MM.1S (cell line): ENCODE results near the gene INPP5J.

Source experiments
- EZH2 ChIP-seq: fragments of 300-600 bp; sonication (generic); optimal IDR thresholded peaks from 2 replicates; pipeline ENCODE3; 2017; ENCODE audit warnings: low read depth, mild to moderate bottlenecking, antibody characterized with exemption, low read length, mixed read lengths
- EZH2phosphoT487 ChIP-seq: fragments of 300-600 bp; sonication (generic); IDR thresholded peaks from 2 replicates; pipeline ENCODE4 v1.6.1; 2018; ENCODE audit warnings: antibody characterized with exemption, low read length
- TF ChIP-seq, protein P1 (sequence below): fragments of 300-600 bp; sonication (generic); IDR thresholded peaks from 2 replicates; pipeline ENCODE4 v1.5.1; 2016; ENCODE audit warnings: antibody characterized with exemption, low read length, mixed read lengths

DNA sequence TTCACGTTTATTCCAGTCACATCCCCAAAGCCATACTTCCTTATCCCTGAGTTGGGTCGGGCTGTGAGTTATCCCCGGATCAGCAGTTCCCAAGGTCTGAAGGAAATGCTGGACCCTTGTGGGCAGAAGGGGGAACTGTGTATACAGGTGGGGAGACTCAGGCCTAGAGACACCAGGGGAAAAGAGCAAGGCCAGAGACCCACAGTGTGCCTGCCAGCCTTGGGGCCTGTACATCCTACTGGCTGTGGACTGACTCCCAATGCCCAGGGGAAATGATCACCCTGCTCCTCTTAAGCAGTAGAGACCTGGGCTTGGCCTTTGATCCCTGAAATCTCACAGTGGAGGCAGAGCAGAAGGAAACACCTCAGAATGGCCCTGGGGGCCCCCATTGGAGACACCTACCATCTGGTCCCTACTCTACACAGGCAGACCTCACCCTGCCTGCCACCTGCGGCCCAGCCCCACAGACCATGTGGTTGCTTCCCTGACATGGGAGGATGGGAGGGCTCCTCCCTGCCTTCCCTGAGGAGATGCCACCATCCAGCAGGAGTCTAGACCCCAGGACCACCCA lies 16.7 kb upstream of the INPP5J start:
- TF ChIP-seq EZH2phosphoT487, result no peak
- TF ChIP-seq, protein P1, sequence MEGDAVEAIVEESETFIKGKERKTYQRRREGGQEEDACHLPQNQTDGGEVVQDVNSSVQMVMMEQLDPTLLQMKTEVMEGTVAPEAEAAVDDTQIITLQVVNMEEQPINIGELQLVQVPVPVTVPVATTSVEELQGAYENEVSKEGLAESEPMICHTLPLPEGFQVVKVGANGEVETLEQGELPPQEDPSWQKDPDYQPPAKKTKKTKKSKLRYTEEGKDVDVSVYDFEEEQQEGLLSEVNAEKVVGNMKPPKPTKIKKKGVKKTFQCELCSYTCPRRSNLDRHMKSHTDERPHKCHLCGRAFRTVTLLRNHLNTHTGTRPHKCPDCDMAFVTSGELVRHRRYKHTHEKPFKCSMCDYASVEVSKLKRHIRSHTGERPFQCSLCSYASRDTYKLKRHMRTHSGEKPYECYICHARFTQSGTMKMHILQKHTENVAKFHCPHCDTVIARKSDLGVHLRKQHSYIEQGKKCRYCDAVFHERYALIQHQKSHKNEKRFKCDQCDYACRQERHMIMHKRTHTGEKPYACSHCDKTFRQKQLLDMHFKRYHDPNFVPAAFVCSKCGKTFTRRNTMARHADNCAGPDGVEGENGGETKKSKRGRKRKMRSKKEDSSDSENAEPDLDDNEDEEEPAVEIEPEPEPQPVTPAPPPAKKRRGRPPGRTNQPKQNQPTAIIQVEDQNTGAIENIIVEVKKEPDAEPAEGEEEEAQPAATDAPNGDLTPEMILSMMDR, result no peak
- no peak for TF ChIP-seq EZH2
